Measurements from ENCODE around the gene ZHX3. TPM values are rescaled to one million over a fixed set of nuclear protein-coding genes. Genes with fewer than 3 reads are reported as not detected.

Gene ZHX3
- polyA plus RNA-seq, 3 donors, result 0.58 to 3.2 (median 1.1) TPM

DNA sequence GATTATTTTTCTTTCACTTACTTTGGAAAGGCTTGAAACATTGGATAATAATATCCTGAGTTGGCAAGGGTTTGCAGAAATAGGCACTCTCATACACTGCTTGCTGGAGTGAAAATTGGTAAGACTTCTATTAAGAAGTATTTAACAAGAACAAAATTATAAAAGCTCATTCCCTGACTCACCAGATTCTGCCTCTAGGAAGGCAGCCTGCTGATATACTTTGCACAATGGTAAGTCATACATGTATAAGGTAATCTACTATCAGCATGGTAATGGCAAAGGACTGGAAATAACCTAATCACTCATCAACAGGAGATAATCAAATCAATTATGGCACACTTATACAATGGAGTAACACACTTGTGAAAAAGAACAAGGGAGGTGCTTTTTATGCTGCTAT lies 94.4 kb downstream of the ZHX3 start:
- intact Hi-C loops (cut with micrococcal nuclease), result loop anchor here in 1 of 2 donors (10.0 kb wide), 1 partner anchor 48 kb away; no protein-coding TSS in a partner anchor
- Mint-ChIP-seq H3K36me3 (peaks cover 0 to 2% of the 10 kb centered on the region in 2 donors), H3K9me3 (peaks cover 0 to 3% (median 0%) of the 10 kb centered on the region in 7 donors), H3K4me3 (no peak overlapping the region), H3K27ac (no peak overlapping the region), H3K4me1 (no peaks in the 10 kb centered on the region), H3K27me3 (ENCODE audit: low read depth in 3 of 3) (peaks cover under 1 to 5% (median 1%) of the 10 kb centered on the region in 3 donors)
- Histone ChIP-seq H3K4me3 (replicated peaks in 1 of 3; ENCODE audit: low read depth in 2 of 3, low read length in 3 of 3) (no peak overlapping the region), H3K79me2 (ENCODE audit: insufficient read depth, low read length) (no peaks in the 10 kb centered on the region), H3K4me1 (ENCODE audit: control insufficient read depth in 1 of 2, insufficient read depth in 2 of 2, low read length in 2 of 2) (no peaks in the 10 kb centered on the region), H2AFZ (ENCODE audit: insufficient read depth, low read depth, low read length, poor library complexity, severe bottlenecking) (no peak overlapping the region), H3K27ac (ENCODE audit: low read depth in 1 of 2, low read length in 2 of 2) (no peak overlapping the region), H3K36me3 (replicated peaks in 1 of 2; ENCODE audit: control insufficient read depth in 1 of 2, insufficient read depth in 2 of 2, low read length in 2 of 2) (no peaks in the 10 kb centered on the region), H3K27me3 (ENCODE audit: control insufficient read depth in 2 of 2, insufficient read depth in 2 of 2, low read length in 2 of 2) (no peaks in the 10 kb centered on the region), H3K4me2 (replicated peaks; ENCODE audit: extremely low read depth, low read length, poor library complexity, severe bottlenecking) (no peak overlapping the region), H3K9ac (ENCODE audit: insufficient read depth, low read length, poor library complexity, severe bottlenecking) (no peak overlapping the region), H4K20me1 (ENCODE audit: insufficient read depth, low read length) (no peaks in the 10 kb centered on the region), H3K9me3 (replicated peaks in 1 of 2; ENCODE audit: control insufficient read depth in 1 of 2, insufficient read depth in 1 of 2, low read length in 2 of 2) (no peaks in the 10 kb centered on the region)
- TF ChIP-seq CTCF (IDR thresholded peaks at IDR 0.05), result no peak
- DNase-seq, result no peak

- Histone ChIP-seq H3K27ac (ENCODE audit: low read depth in 1 of 2, low read length in 2 of 2) (no peak overlapping the region), H3K36me3 (replicated peaks in 1 of 2; ENCODE audit: control insufficient read depth in 1 of 2, insufficient read depth in 2 of 2, low read length in 2 of 2) (no peaks in the 10 kb centered on the region), H3K27me3 (ENCODE audit: control insufficient read depth in 2 of 2, insufficient read depth in 2 of 2, low read length in 2 of 2) (no peaks in the 10 kb centered on the region), H4K20me1 (ENCODE audit: insufficient read depth, low read length) (no peaks in the 10 kb centered on the region), H3K4me1 (ENCODE audit: control insufficient read depth in 1 of 2, insufficient read depth in 2 of 2, low read length in 2 of 2) (no peaks in the 10 kb centered on the region), H3K9me3 (replicated peaks in 1 of 2; ENCODE audit: control insufficient read depth in 1 of 2, insufficient read depth in 1 of 2, low read length in 2 of 2) (no peaks in the 10 kb centered on the region), H3K4me3 (replicated peaks in 1 of 3; ENCODE audit: low read depth in 2 of 3, low read length in 3 of 3) (no peak overlapping the region), H3K9ac (ENCODE audit: insufficient read depth, low read length, poor library complexity, severe bottlenecking) (no peak overlapping the region), H2AFZ (ENCODE audit: insufficient read depth, low read depth, low read length, poor library complexity, severe bottlenecking) (no peak overlapping the region), H3K79me2 (ENCODE audit: insufficient read depth, low read length) (no peaks in the 10 kb centered on the region), H3K4me2 (replicated peaks; ENCODE audit: extremely low read depth, low read length, poor library complexity, severe bottlenecking) (no peak overlapping the region)
- Mint-ChIP-seq H3K9me3 (peaks cover 0 to 3% (median 0%) of the 10 kb centered on the region in 7 donors), H3K4me3 (no peak overlapping the region), H3K4me1 (no peaks in the 10 kb centered on the region), H3K27me3 (ENCODE audit: low read depth in 3 of 3) (peaks cover 0 to 5% (median 1%) of the 10 kb centered on the region in 3 donors), H3K36me3 (peaks cover 0 to 2% of the 10 kb centered on the region in 2 donors), H3K27ac (no peak overlapping the region)
- intact Hi-C loops (cut with micrococcal nuclease), result loop anchor here in 1 of 2 donors (10.0 kb wide), 1 partner anchor 48 kb away; no protein-coding TSS in a partner anchor
- TF ChIP-seq CTCF (IDR thresholded peaks at IDR 0.05), result no peak
- DNase-seq, result no peak
Observed at GRCh38 chr20:41222703-41223102, 94.8 kb downstream of the ZHX3 start.

All from CD14-positive monocyte (primary cell).